Panc1 (cell line): ENCODE data around the gene RGS6. TPM values are rescaled to one million over a fixed set of nuclear protein-coding genes. Genes with fewer than 3 reads are reported as not detected.

Source experiments
- ATAC-seq: fragments of 200-7000 bp; cut with Tn5 transposase; 2 replicates; pipeline ENCODE4 v1.9.1; 2020; ENCODE audit warnings: mild to moderate bottlenecking, moderate library complexity
- BruUV-seq: library from RNA; stranded (reverse); fragments of 400-500 nt; replicated peaks from 2 replicates; lab custom pipeline; 2021; lab: Mats Ljungman, UMichigan
- CTCF ChIA-PET: fragments of 300-600 bp; sonication (Branson Sonifier 250); formaldehyde crosslinking; loops from one replicate; lab custom pipeline; 2022; ENCODE audit warnings: antibody characterized with exemption; lab: Charles Lee
- POLR2A ChIA-PET: fragments of 300-600 bp; sonication (Branson Sonifier 250); formaldehyde crosslinking; loops from one replicate; lab custom pipeline; 2022; ENCODE audit warnings: antibody characterized with exemption; lab: Charles Lee
- DNase-seq: peaks from one replicate; pipeline ENCODE4 v3.0.0-alpha.2; 2010; ENCODE audit warnings: low read depth, low spot score
- H3K27ac ChIP-seq: 2 replicates; pipeline ENCODE4 v1.5.1; 2011; ENCODE audit warnings: mild to moderate bottlenecking, low read length, inconsistent platforms
- H3K27me3 ChIP-seq: fragments of 200-500 bp; sonication (Bioruptor generic); 2 replicates; pipeline ENCODE4 v1.6.0; 2014; ENCODE audit warnings: low read length, inconsistent platforms; ENCODE audit not compliant: control insufficient read depth, insufficient read depth
- H3K36me3 ChIP-seq: fragments of 200-500 bp; sonication (Bioruptor generic); 2 replicates; pipeline ENCODE4 v1.5.1; 2014; ENCODE audit warnings: inconsistent platforms, mild to moderate bottlenecking, low read length, moderate library complexity; ENCODE audit not compliant: control insufficient read depth, insufficient read depth
- H3K4me1 ChIP-seq: 2 replicates; pipeline ENCODE4 v1.5.1; 2011; ENCODE audit warnings: inconsistent platforms, mild to moderate bottlenecking, low read length, moderate library complexity; ENCODE audit not compliant: control insufficient read depth, insufficient read depth
- H3K4me3 ChIP-seq, 2 experiments: 2 replicates each; pipeline ENCODE4 v1.5.1; 2011 to 2012; ENCODE audit warnings: low read depth in 2 of 2, low read length in 2 of 2, mild to moderate bottlenecking in 2 of 2, inconsistent platforms in 1 of 2, moderate library complexity in 1 of 2
- H3K9me3 ChIP-seq: fragments of 200-500 bp; sonication (Bioruptor generic); 2 replicates; pipeline ENCODE4 v1.5.1; 2014; ENCODE audit warnings: low read depth, mild to moderate bottlenecking, inconsistent platforms, low read length, moderate library complexity; ENCODE audit not compliant: control insufficient read depth, insufficient read depth
- POLR2AphosphoS5 ChIP-seq: IDR thresholded peaks from 2 replicates; pipeline ENCODE4 v1.6.1; 2012; ENCODE audit warnings: mild to moderate bottlenecking, low read depth, low read length, moderate library complexity
- SIN3A ChIP-seq: IDR thresholded peaks from 2 replicates; pipeline ENCODE4 v1.6.1; 2012; ENCODE audit warnings: low read depth, mild to moderate bottlenecking, low read length, moderate library complexity, borderline replicate concordance; ENCODE audit not compliant: insufficient read depth
- TCF7L2 ChIP-seq: IDR thresholded peaks from 2 replicates; pipeline ENCODE4 v1.6.1; 2011; ENCODE audit warnings: mild to moderate bottlenecking, low read depth, low read length, inconsistent platforms
- in situ Hi-C: cut with HindIII; loops from 2 replicates; pipeline ENCODE4 v1.10.0; 2016; ENCODE audit warnings: low sequenced_read_pairs, low pct_unique_long_range_greater_than_20kb
- intact Hi-C: fragments of 100-400 bp; cut with micrococcal nuclease; formaldehyde crosslinking; loops from one replicate; pipeline ENCODE4 v1.10.0; 2022; ENCODE audit not compliant: unreplicated experiment
- total RNA-seq: library from RNA; stranded (reverse); gene quantifications from one replicate; pipeline ENCODE4 v1.2.1, GENCODE V29; 2021; ENCODE audit not compliant: unreplicated experiment
- TF ChIP-seq, protein P1 (sequence below): fragments of 450-650 bp; IDR thresholded peaks from 2 replicates; pipeline ENCODE4 v1.5.1; 2017; ENCODE audit warnings: mild to moderate bottlenecking
- TF ChIP-seq, protein P2 (sequence below), 2 experiments: IDR thresholded peaks; 2 replicates each; pipeline ENCODE4 v1.6.1; 2011 to 2012; ENCODE audit warnings: low read depth in 2 of 2, control low read depth in 1 of 2, low read length in 1 of 2, mild to moderate bottlenecking in 1 of 2, moderate library complexity in 1 of 2; ENCODE audit not compliant: insufficient read depth in 1 of 2

The RGS6 gene
- total RNA-seq, 1 experiment from 2014 or later, result not detected

DNA sequence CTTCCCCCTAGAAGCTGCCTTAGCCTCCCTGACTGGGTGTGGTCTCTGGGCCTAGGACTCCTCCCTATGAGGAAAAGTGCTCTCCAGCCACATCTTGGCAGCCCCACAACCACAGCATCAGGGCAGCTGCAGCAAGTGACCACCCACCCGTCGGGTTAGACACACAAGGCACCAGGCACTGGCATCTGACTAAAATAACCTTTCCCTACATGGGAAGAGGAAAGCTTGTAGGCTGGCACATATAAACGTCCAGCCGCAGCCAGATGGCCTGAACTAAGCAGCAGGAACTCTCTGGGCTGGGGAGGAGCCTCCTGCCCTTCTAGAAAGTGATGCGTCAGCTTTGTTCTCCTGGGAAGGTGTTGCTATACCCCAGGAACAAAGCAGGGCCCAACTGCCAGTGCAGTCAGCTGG, 632.9 kb downstream of the RGS6 start:
- Histone ChIP-seq H3K36me3 (no peaks in the 10 kb centered on the region), H3K4me1 (no peaks in the 10 kb centered on the region), H3K27me3 (no peaks in the 10 kb centered on the region; the same call in 1 of the 2 replicates), H3K9me3 (no peaks in the 10 kb centered on the region), H3K27ac (no peak overlapping the region), H3K4me3 (no peak overlapping the region)
- intact Hi-C loops (no loop called here), in situ Hi-C loops (no loop called here)
- no peak for DNase-seq
- no peak for ATAC-seq
- ChIA-PET CTCF (no interaction called here), POLR2A (no interaction called here)
- TF ChIP-seq POLR2AphosphoS5, result no peak
- TF ChIP-seq SIN3A, result no peak
- TF ChIP-seq, protein P1, sequence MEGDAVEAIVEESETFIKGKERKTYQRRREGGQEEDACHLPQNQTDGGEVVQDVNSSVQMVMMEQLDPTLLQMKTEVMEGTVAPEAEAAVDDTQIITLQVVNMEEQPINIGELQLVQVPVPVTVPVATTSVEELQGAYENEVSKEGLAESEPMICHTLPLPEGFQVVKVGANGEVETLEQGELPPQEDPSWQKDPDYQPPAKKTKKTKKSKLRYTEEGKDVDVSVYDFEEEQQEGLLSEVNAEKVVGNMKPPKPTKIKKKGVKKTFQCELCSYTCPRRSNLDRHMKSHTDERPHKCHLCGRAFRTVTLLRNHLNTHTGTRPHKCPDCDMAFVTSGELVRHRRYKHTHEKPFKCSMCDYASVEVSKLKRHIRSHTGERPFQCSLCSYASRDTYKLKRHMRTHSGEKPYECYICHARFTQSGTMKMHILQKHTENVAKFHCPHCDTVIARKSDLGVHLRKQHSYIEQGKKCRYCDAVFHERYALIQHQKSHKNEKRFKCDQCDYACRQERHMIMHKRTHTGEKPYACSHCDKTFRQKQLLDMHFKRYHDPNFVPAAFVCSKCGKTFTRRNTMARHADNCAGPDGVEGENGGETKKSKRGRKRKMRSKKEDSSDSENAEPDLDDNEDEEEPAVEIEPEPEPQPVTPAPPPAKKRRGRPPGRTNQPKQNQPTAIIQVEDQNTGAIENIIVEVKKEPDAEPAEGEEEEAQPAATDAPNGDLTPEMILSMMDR, result no peak
- no peak for TF ChIP-seq TCF7L2
- TF ChIP-seq, protein P2, sequence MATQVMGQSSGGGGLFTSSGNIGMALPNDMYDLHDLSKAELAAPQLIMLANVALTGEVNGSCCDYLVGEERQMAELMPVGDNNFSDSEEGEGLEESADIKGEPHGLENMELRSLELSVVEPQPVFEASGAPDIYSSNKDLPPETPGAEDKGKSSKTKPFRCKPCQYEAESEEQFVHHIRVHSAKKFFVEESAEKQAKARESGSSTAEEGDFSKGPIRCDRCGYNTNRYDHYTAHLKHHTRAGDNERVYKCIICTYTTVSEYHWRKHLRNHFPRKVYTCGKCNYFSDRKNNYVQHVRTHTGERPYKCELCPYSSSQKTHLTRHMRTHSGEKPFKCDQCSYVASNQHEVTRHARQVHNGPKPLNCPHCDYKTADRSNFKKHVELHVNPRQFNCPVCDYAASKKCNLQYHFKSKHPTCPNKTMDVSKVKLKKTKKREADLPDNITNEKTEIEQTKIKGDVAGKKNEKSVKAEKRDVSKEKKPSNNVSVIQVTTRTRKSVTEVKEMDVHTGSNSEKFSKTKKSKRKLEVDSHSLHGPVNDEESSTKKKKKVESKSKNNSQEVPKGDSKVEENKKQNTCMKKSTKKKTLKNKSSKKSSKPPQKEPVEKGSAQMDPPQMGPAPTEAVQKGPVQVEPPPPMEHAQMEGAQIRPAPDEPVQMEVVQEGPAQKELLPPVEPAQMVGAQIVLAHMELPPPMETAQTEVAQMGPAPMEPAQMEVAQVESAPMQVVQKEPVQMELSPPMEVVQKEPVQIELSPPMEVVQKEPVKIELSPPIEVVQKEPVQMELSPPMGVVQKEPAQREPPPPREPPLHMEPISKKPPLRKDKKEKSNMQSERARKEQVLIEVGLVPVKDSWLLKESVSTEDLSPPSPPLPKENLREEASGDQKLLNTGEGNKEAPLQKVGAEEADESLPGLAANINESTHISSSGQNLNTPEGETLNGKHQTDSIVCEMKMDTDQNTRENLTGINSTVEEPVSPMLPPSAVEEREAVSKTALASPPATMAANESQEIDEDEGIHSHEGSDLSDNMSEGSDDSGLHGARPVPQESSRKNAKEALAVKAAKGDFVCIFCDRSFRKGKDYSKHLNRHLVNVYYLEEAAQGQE (IDR thresholded peaks at IDR 0.05; ENCODE audit: insufficient read depth in 1 of 2, low read depth in 2 of 2, low read length in 1 of 2), result no peak
- BruUV-seq, result no TSS peak

DNA sequence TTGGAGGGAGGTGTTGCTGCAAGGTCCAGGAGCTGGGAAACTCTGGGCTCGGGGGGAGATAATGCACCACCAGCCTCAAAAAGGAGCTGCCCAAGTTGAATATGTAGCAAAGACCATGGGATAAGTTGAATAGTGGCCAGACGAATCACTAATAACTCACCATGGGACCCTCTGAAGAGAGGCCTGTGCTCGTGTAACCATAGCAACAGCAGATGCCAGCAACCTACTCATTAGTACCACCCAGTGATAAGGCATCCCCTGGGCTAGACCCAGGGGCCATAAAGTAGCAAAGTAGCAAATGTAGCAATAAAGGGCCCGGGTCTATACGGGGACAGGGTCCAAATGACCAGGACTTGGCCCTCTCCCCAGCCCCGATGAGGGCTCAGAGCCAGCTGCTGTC, 633.7 kb downstream of the RGS6 start:
- H3K4me3 ChIP-seq, result no peak overlapping the region
- BruUV-seq, result no TSS peak
- CTCF ChIA-PET, result no interaction called here
- H3K9me3 ChIP-seq, result no peaks in the 10 kb centered on the region
- POLR2A ChIA-PET, result no interaction called here
- H3K36me3 ChIP-seq, result no peaks in the 10 kb centered on the region
- ATAC-seq, result no peak
- no peaks in the 10 kb centered on the region for H3K4me1 ChIP-seq
- intact Hi-C loops, result no loop called here
- TF ChIP-seq, protein P2 (IDR thresholded peaks at IDR 0.05; ENCODE audit: insufficient read depth in 1 of 2, low read depth in 2 of 2, low read length in 1 of 2), result no peak
- TF ChIP-seq, protein P1, result no peak
- TF ChIP-seq TCF7L2, result no peak
- TF ChIP-seq SIN3A, result no peak
- no peak for TF ChIP-seq POLR2AphosphoS5
- H3K27ac ChIP-seq, result no peak overlapping the region
- no peak for DNase-seq
- H3K27me3 ChIP-seq, result no peaks in the 10 kb centered on the region
- in situ Hi-C loops, result no loop called here
